ENCODE measurements around the gene LRRC2. TPM values are rescaled to one million over a fixed set of nuclear protein-coding genes. Genes with fewer than 3 reads are reported as not detected.

The LRRC2 gene
- total and polyA plus RNA-seq, 8 donors: 1.0 to 4.6 (median 1.8) TPM; not detected in 1

- DNase-seq: no peak
- no peak overlapping the region for H3K27ac ChIP-seq
- TF ChIP-seq CTCF (IDR thresholded peaks at IDR 0.05) (no peak), POLR2A (IDR thresholded peaks at IDR 0.05) (no peak), POLR2AphosphoS5 (IDR thresholded peaks at IDR 0.05) (no peak), EP300 (IDR thresholded peaks at IDR 0.05) (no peak)
- no peak overlapping the region for H3K4me3 ChIP-seq
- intact Hi-C loops (cut with DNase I; ENCODE audit: low total_unique reads): no loop called here
- peaks cover 0 to 2% (median under 1%) of the 10 kb centered on the region in 4 donors for H3K4me1 ChIP-seq
- peaks cover 0 to 3% (median 0%) of the 10 kb centered on the region in 3 donors for H3K27me3 ChIP-seq
- no peaks in the 10 kb centered on the region for H3K36me3 ChIP-seq
- H3K9me3 ChIP-seq: peaks cover 0 to 4% (median 3%) of the 10 kb centered on the region in 4 donors
- 70 to 87% (median 83%) methylated on average over 5 of the region's 5 CpGs for WGBS, 5 donors
These were observed 86.4 kb downstream of the LRRC2 start for GRCh38 chr3:46479696-46480095.

- no peak for DNase-seq
- Histone ChIP-seq H3K27me3 (no peaks in the 10 kb centered on the region), H3K9me3 (peaks cover 0 to 7% (median 5%) of the 10 kb centered on the region in 4 donors), H3K36me3 (no peaks in the 10 kb centered on the region), H3K4me3 (no peak overlapping the region), H3K4me1 (no peaks in the 10 kb centered on the region), H3K27ac (no peak overlapping the region)
- WGBS, 5 donors: 92 to 96% (median 93%) methylated on average over 5 of the region's 5 CpGs
- TF ChIP-seq CTCF (IDR thresholded peaks at IDR 0.05) (no peak), POLR2A (IDR thresholded peaks at IDR 0.05) (no peak), POLR2AphosphoS5 (IDR thresholded peaks at IDR 0.05) (no peak), EP300 (IDR thresholded peaks at IDR 0.05) (no peak)
- intact Hi-C loops (cut with DNase I; ENCODE audit: low total_unique reads): no loop called here
These were observed 87.1 kb downstream of the LRRC2 start for GRCh38 chr3:46479021-46479420.

- Histone ChIP-seq H3K36me3 (no peaks in the 10 kb centered on the region), H3K4me3 (no peak overlapping the region), H3K27me3 (no peaks in the 10 kb centered on the region), H3K27ac (no peak overlapping the region), H3K4me1 (no peaks in the 10 kb centered on the region), H3K9me3 (peaks cover 0 to 7% (median 5%) of the 10 kb centered on the region in 4 donors)
- intact Hi-C loops (cut with DNase I; ENCODE audit: low total_unique reads): no loop called here
- 77 to 90% (median 85%) methylated on average over 5 of the region's 5 CpGs for WGBS, 5 donors
- DNase-seq: no peak
- TF ChIP-seq CTCF (IDR thresholded peaks at IDR 0.05) (no peak), EP300 (IDR thresholded peaks at IDR 0.05) (no peak), POLR2AphosphoS5 (IDR thresholded peaks at IDR 0.05) (no peak), POLR2A (IDR thresholded peaks at IDR 0.05) (no peak)
These were observed 87.8 kb downstream of the LRRC2 start for GRCh38 chr3:46478341-46478740.

- WGBS, 5 donors: 84 to 90% (median 87%) methylated on average over 6 of the region's 6 CpGs
- Histone ChIP-seq H3K4me3 (no peak overlapping the region), H3K36me3 (no peaks in the 10 kb centered on the region), H3K27me3 (no peaks in the 10 kb centered on the region), H3K9me3 (peaks cover 0 to 7% (median 5%) of the 10 kb centered on the region in 4 donors), H3K4me1 (no peaks in the 10 kb centered on the region), H3K27ac (no peak overlapping the region)
- DNase-seq: no peak
- TF ChIP-seq POLR2AphosphoS5 (IDR thresholded peaks at IDR 0.05) (no peak), CTCF (IDR thresholded peaks at IDR 0.05) (no peak), POLR2A (IDR thresholded peaks at IDR 0.05) (no peak), EP300 (IDR thresholded peaks at IDR 0.05) (no peak)
- intact Hi-C loops (cut with DNase I; ENCODE audit: low total_unique reads): no loop called here
These were observed 88.3 kb downstream of the LRRC2 start for GRCh38 chr3:46477756-46478155.
